PFSK-1 (cell line): ENCODE measurements around the gene TEX22.

Experiments
- REST ChIP-seq, 2 experiments: IDR thresholded peaks; 2 replicates each; pipeline versions ENCODE4 v1.6.1 to v1.8.0; 2011 to 2012; ENCODE audit warnings: low read depth in 2 of 2, low read length in 2 of 2, control low read depth in 1 of 2, inconsistent platforms in 1 of 2, mild to moderate bottlenecking in 1 of 2, moderate library complexity in 1 of 2; ENCODE audit not compliant: insufficient read depth in 1 of 2
- SIN3A ChIP-seq: IDR thresholded peaks from 2 replicates; pipeline ENCODE4 v1.6.1; 2012; ENCODE audit warnings: mild to moderate bottlenecking, low read length, moderate library complexity, borderline replicate concordance; ENCODE audit not compliant: insufficient read depth
- TAF1 ChIP-seq: IDR thresholded peaks from 2 replicates; pipeline ENCODE4 v1.6.1; 2012; ENCODE audit warnings: low read length, control low read depth, borderline replicate concordance; ENCODE audit not compliant: insufficient read depth

- TF ChIP-seq SIN3A (no peak), TAF1 (no peak), REST (IDR thresholded peaks at IDR 0.05; ENCODE audit: insufficient read depth in 1 of 2, low read depth in 2 of 2, low read length in 2 of 2) (no peak)
Observed at GRCh38 chr14:105391541-105391940, 6.8 kb upstream of the TEX22 start.
